HTR-8/SVneo (cell line): ENCODE results near the gene ARHGAP18.

Source experiments
- DNase-seq: peaks from one replicate; pipeline ENCODE4 v3.0.0; 2011; ENCODE audit warnings: low spot score, mixed read lengths; ENCODE audit not compliant: insufficient read length
- FAIRE-seq: peaks from 2 replicates; lab custom pipeline; 2011; peaks lifted over from hg19 to GRCh38; lab: Jason Lieb, UNC

ARHGAP18 gene

GRCh38 chr6:129673748-129674147, 36.2 kb downstream of the ARHGAP18 start:
- no peak for DNase-seq
- FAIRE-seq = no peak

DNA sequence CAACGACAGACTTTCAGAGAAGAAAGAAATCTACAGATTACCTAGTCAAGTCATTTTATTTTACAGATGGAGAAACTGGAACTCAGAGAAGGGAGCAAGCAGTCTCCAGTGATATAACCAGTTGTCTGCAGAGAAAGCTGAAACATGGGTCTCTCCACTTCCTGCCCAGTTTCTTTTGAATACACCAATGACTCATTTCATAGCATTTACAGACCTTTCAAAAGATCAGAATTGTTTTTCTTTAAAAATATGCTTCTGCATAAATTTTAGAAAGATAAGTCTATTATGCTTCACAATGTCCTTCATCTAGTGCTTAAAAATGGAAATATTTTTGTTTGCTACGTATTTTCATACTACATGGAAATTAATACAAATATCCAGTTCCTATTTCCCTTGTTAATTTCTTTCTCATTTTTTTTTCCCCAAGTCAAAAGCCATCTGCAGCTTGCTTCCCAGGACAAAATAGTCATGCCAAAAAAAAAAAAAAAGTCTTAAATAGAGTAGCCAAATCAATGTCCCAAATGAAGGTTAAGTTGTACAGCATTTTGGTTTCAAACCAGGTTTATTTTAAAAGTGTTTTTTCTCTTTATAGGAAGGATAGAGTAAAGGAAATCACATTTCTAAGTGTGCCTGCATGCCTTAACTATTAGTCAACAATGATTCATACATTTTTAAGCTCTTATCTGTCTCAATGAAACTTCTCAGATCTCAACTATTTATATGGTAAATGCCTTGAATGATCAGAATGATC, 36.9 kb downstream of the ARHGAP18 start:
- FAIRE-seq = no peak
- peak; percentile 54 for DNase-seq

DNA sequence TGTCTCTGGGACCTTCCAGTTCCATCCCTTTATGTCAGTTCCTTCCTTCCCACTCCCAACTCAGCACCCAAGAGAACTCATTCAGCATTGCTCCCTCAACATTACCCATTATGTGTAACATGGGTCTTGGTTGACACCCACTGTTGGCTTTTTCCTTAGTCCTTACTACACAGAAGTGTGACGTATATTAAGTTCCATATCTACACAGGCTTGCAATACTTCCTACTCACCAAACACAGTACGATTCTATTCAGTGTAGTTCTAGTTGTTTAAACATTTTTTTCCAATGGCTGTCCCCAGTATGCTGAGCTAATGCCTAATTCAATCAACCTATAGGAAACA, 37.7 kb downstream of the ARHGAP18 start:
- no peak for DNase-seq
- no peak for FAIRE-seq

- DNase-seq = no peak
- no peak for FAIRE-seq
These were observed 38.3 kb downstream of the ARHGAP18 start for GRCh38 chr6:129671442-129672340.

- DNase-seq (no peak), FAIRE-seq (no peak)
These were observed 39.3 kb downstream of the ARHGAP18 start for GRCh38 chr6:129670634-129671033.

GRCh38 chr6:129667621-129668020, 42.4 kb downstream of the ARHGAP18 start:
- FAIRE-seq = no peak
- no peak for DNase-seq

GRCh38 chr6:129667034-129667433, 42.9 kb downstream of the ARHGAP18 start:
- no peak for FAIRE-seq
- no peak for DNase-seq

DNA sequence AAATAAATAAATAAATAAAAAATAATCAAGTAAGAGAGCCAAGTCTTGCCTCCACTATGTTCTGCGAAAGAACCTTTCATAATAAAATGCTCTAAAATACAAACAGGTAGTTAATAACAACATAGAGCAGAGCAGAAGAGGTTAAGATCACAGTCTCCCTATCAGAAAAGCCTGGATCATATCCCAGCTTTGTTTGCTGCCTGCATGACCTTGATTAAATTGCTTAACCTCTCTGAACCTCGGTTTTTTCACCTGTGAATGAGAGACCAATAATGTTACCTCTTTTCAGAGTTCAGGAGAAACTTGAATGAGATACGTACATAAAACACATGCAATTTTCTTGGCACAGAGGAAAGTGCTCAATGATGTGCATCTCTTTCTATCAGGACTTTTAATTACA, 44.4 kb downstream of the ARHGAP18 start:
- FAIRE-seq (no peak), DNase-seq (no peak)

- FAIRE-seq (no peak), DNase-seq (no peak)
These were observed 46.4 kb downstream of the ARHGAP18 start for GRCh38 chr6:129663531-129663930.

- DNase-seq (no peak), FAIRE-seq (no peak)
These were observed 47.0 kb downstream of the ARHGAP18 start for GRCh38 chr6:129662980-129663431.

GRCh38 chr6:129662406-129662766, 47.6 kb downstream of the ARHGAP18 start:
- no peak for FAIRE-seq
- DNase-seq = no peak

DNA sequence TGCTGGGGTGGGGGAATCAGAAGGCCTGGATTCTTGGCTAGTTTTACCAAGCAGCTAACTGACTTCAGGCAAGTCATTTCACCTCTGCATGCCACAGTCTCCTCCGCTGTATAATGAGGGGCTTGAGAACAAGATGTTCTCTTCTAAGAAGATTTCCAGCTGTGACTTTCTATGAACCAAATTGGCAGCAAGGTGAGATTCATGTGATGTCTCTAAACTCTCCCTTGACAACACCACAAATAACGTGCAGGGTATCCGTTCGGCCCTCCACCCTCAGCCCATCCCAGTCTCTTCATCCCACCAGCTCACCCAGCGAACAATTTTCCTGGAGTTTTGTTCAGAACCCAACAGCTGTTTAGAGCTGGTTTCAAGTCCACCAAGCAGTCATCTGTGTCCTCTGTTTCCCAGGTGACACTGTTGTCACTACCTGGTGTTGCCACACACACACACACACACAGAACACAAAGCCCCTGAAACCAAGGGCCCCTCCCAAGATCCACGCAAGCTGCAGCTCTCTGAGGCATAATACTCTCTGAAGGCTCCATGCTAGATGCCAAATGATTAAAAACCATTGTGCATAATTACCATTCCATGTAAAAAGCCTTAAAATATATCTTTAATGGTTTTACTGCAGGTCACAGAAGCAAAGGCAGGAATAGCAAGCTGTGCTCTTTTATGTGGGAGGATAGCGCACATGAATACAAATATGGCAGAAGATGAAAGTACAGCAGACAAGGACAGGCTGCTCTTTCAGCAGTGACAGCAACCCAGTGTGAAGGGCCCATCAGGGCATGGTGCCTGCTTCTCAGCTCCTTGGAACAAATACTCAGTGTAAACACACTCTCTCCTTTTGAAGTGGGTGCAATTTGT, 48.2 kb downstream of the ARHGAP18 start:
- no peak for DNase-seq
- FAIRE-seq = no peak

- DNase-seq (no peak), FAIRE-seq (no peak)
These were observed 49.7 kb downstream of the ARHGAP18 start for GRCh38 chr6:129660346-129660676.

- FAIRE-seq (no peak), DNase-seq (peak; percentile 36)
These were observed 50.2 kb downstream of the ARHGAP18 start for GRCh38 chr6:129659590-129660345.

GRCh38 chr6:129659167-129659566, 50.8 kb downstream of the ARHGAP18 start:
- FAIRE-seq = no peak
- no peak for DNase-seq

DNA sequence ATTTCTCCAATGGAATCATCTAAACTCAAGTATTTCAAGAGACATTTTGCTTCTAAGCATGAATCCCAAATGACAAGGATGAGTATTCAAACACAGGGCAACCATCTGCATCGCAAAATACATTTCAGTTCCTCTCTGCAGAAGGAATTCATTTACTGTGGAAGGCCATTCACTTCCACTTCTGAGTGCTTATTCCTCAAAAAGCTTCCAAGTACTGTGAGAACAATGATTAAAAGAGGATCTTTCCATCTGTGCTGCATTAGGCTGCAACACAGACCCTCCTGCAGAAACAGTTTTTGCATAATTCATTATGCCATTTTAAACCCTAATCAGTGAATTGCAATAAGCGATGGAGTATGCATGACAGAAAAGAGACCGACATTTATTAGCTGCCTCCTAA, 52.5 kb downstream of the ARHGAP18 start:
- no peak for DNase-seq
- FAIRE-seq = no peak

GRCh38 chr6:129655334-129655733, 54.6 kb downstream of the ARHGAP18 start:
- no peak for FAIRE-seq
- DNase-seq = no peak

GRCh38 chr6:129653746-129654145, 56.2 kb downstream of the ARHGAP18 start:
- FAIRE-seq (no peak), DNase-seq (no peak)

- FAIRE-seq (no peak), DNase-seq (no peak)
These were observed 56.7 kb downstream of the ARHGAP18 start for GRCh38 chr6:129653229-129653628.

GRCh38 chr6:129651291-129651691, 58.7 kb downstream of the ARHGAP18 start:
- no peak for DNase-seq
- no peak for FAIRE-seq
